HCT116 (cell line): ENCODE results near the gene AUP1. TPM values are rescaled to one million over a fixed set of nuclear protein-coding genes. Genes with fewer than 3 reads are reported as not detected.

Source experiments
- ATAC-seq: fragments of 200-7000 bp; cut with Tn5 transposase; 2 replicates; pipeline ENCODE4 v1.9.1; 2020; ENCODE audit warnings: mild to moderate bottlenecking, moderate library complexity
- BruUV-seq: library from RNA; stranded (reverse); fragments of 400-500 nt; replicated peaks from 2 replicates; lab custom pipeline; 2021; lab: Mats Ljungman, UMichigan
- CTCF ChIA-PET: fragments of 300-600 bp; sonication (Branson Sonifier 250); formaldehyde crosslinking; loops from one replicate; lab custom pipeline; 2021; ENCODE audit warnings: antibody characterized with exemption; lab: Charles Lee
- POLR2A ChIA-PET: fragments of 300-600, 350-600 bp; sonication (Branson Sonifier 250); formaldehyde crosslinking; loops from one replicate; lab custom pipeline; 2021; ENCODE audit warnings: antibody characterized with exemption; lab: Charles Lee
- RAD21 ChIA-PET, 2 experiments: fragments of 300-600 bp; sonication (Branson Sonifier 250); formaldehyde crosslinking; loops; one replicate each; lab custom pipeline; 2023; ENCODE audit warnings: low total read pairs in 2 of 2; ENCODE audit not compliant: uncharacterized antibody in 2 of 2, unreplicated experiment in 2 of 2, low non-redundant PET in 1 of 2; lab: Charles Lee
- DNase-seq: peaks from one replicate; pipeline ENCODE4 v3.0.0-alpha.2; 2010; ENCODE audit warnings: low read depth, low spot score
- H2AFZ ChIP-seq: fragments of 200-600 bp; shearing (Covaris generic), sonication (generic); 2 replicates; pipeline ENCODE4 v1.6.1; 2017; ENCODE audit warnings: low read depth, mixed run types, mixed read lengths, antibody characterized with exemption, low read length; ENCODE audit not compliant: poor library complexity, severe bottlenecking
- H3K27ac ChIP-seq: 2 replicates; pipeline ENCODE4 v1.5.1; 2012; ENCODE audit warnings: low read depth, low read length
- H3K27me3 ChIP-seq: fragments of 200-600 bp; sonication (generic); 2 replicates; pipeline ENCODE4 v1.6.1; 2016; ENCODE audit warnings: mixed run types, low read length, mixed read lengths; ENCODE audit not compliant: insufficient read depth
- H3K36me3 ChIP-seq, 2 experiments: fragments of 200-500 bp in 1 of 2; fragments of 200-600 bp in 1 of 2; sonication (Bioruptor generic) in 1 of 2; sonication (generic) in 1 of 2; 2 replicates each; pipeline versions ENCODE4 v1.5.1 to v1.6.1; 2014 to 2016; ENCODE audit warnings: low read length in 2 of 2, inconsistent platforms in 1 of 2, mixed read lengths in 1 of 2, mixed run types in 1 of 2; ENCODE audit not compliant: insufficient read depth in 2 of 2, control insufficient read depth in 1 of 2
- H3K4me1 ChIP-seq, 2 experiments: fragments of 200-600 bp in 1 of 2; sonication (generic) in 1 of 2; 2 replicates each; pipeline versions ENCODE4 v1.5.1 to v1.6.1; 2012 to 2017; ENCODE audit warnings: low read length in 2 of 2, inconsistent platforms in 1 of 2, mild to moderate bottlenecking in 1 of 2, mixed read lengths in 1 of 2, mixed run types in 1 of 2, moderate library complexity in 1 of 2; ENCODE audit not compliant: insufficient read depth in 2 of 2, control insufficient read depth in 1 of 2
- H3K4me2 ChIP-seq: fragments of 200-600 bp; sonication (generic); 2 replicates; pipeline ENCODE4 v1.6.1; 2017; ENCODE audit warnings: mixed run types, low read length, mixed read lengths
- H3K4me3 ChIP-seq, 2 experiments: fragments of 200-600 bp in 1 of 2; sonication (generic) in 1 of 2; replicated peaks in 1 of 2; 2 replicates each; pipeline ENCODE4 v1.5.1; 2011 to 2016; ENCODE audit warnings: low read length in 2 of 2, control low read depth in 1 of 2, low read depth in 1 of 2, mild to moderate bottlenecking in 1 of 2, mixed read lengths in 1 of 2, mixed run types in 1 of 2
- H3K79me2 ChIP-seq: fragments of 200-600 bp; sonication (generic); 2 replicates; pipeline ENCODE4 v1.6.1; 2017; ENCODE audit warnings: mild to moderate bottlenecking, mixed run types, low read length, moderate library complexity, mixed read lengths; ENCODE audit not compliant: insufficient read depth
- H3K9ac ChIP-seq: fragments of 200-600 bp; sonication (generic); 2 replicates; pipeline ENCODE4 v1.6.1; 2016; ENCODE audit warnings: low read length, mixed read lengths
- H3K9me2 ChIP-seq: fragments of 200-600 bp; sonication (generic), shearing (Covaris generic); 2 replicates; pipeline ENCODE4 v1.6.1; 2017; ENCODE audit warnings: mixed run types, mild to moderate bottlenecking, moderate library complexity; ENCODE audit not compliant: insufficient read depth
- H3K9me3 ChIP-seq, 2 experiments: fragments of 200-500 bp in 1 of 2; fragments of 200-600 bp in 1 of 2; sonication (Bioruptor generic) in 1 of 2; sonication (generic) in 1 of 2; 2 replicates each; pipeline ENCODE4 v1.6.1; 2014 to 2017; ENCODE audit warnings: low read length in 2 of 2, mixed read lengths in 2 of 2, inconsistent platforms in 1 of 2, low read depth in 1 of 2, mild to moderate bottlenecking in 1 of 2, mixed run types in 1 of 2, moderate library complexity in 1 of 2; ENCODE audit not compliant: control insufficient read depth in 1 of 2, insufficient read depth in 1 of 2
- H4K20me1 ChIP-seq: fragments of 200-600 bp; sonication (generic), shearing (Covaris generic); 2 replicates; pipeline ENCODE4 v1.6.1; 2017; ENCODE audit warnings: mixed run types, mild to moderate bottlenecking, moderate library complexity; ENCODE audit not compliant: insufficient read depth
- CEBPB ChIP-seq: IDR thresholded peaks from 2 replicates; pipeline ENCODE4 v1.6.1; 2012; ENCODE audit warnings: low read depth
- CTCF ChIP-seq, 3 experiments: fragments of 200-600 bp in 1 of 3; sonication (generic) in 1 of 3; IDR thresholded peaks in 2 of 3; conservative IDR thresholded peaks in 1 of 3; 2 replicates each; pipeline ENCODE4 v1.5.1; 2012 to 2017; ENCODE audit warnings: low read depth in 2 of 3, low read length in 2 of 3, antibody characterized with exemption in 1 of 3, borderline replicate concordance in 1 of 3, control low read depth in 1 of 3, mild to moderate bottlenecking in 1 of 3, mixed read lengths in 1 of 3, mixed run types in 1 of 3, moderate library complexity in 1 of 3; ENCODE audit not compliant: insufficient read depth in 1 of 3
- JUND ChIP-seq: IDR thresholded peaks from 2 replicates; pipeline ENCODE4 v1.6.1; 2012
- POLR2A ChIP-seq: IDR thresholded peaks from 2 replicates; pipeline ENCODE4 v1.7.0; 2011; ENCODE audit warnings: borderline replicate concordance; ENCODE audit not compliant: insufficient read depth, insufficient read length; ENCODE audit errors: extremely low read depth
- POLR2AphosphoS5 ChIP-seq: IDR thresholded peaks from 2 replicates; pipeline ENCODE4 v1.6.1; 2011; ENCODE audit warnings: mild to moderate bottlenecking, low read depth, low read length, moderate library complexity
- RAD21 ChIP-seq: IDR thresholded peaks from 2 replicates; pipeline ENCODE4 v1.6.1; 2012; ENCODE audit warnings: low read depth, mild to moderate bottlenecking
- SRF ChIP-seq: IDR thresholded peaks from 2 replicates; pipeline ENCODE4 v1.6.1; 2012; ENCODE audit warnings: low read depth
- TCF7L2 ChIP-seq: IDR thresholded peaks from 2 replicates; pipeline ENCODE4 v1.7.0; 2011; ENCODE audit warnings: borderline replicate concordance, inconsistent platforms; ENCODE audit not compliant: insufficient read depth, insufficient read length; ENCODE audit errors: extremely low read depth
- ZFX ChIP-seq: fragments of 450-650 bp; IDR thresholded peaks from 2 replicates; pipeline ENCODE4 v1.6.1; 2017
- ZNF274 ChIP-seq: fragments of 200-500 bp; sonication (Bioruptor generic); IDR thresholded peaks from 2 replicates; pipeline ENCODE4 v1.6.1; 2014; ENCODE audit warnings: mild to moderate bottlenecking, low read depth, low read length, inconsistent platforms
- intact Hi-C: fragments of 100-400 bp; cut with micrococcal nuclease; formaldehyde crosslinking; loops from 2 replicates; pipeline ENCODE4 v1.10.0; 2022
- total RNA-seq: library from RNA; stranded (reverse); gene quantifications from one replicate; pipeline ENCODE4 v1.2.1, GENCODE V29; 2021; ENCODE audit not compliant: unreplicated experiment
- TF ChIP-seq, protein P1 (sequence below): IDR thresholded peaks from 2 replicates; pipeline ENCODE4 v1.6.1; 2012

Gene AUP1
- total RNA-seq, 1 experiment from 2014 or later, result 116 TPM

- no peak for TF ChIP-seq TCF7L2
- TF ChIP-seq, all 23 proteins: peak for 0
- DNase-seq (no peak), ATAC-seq (0 out of 2 replicates have a peak, but pooled peaks have one; percentile 37)
- intact Hi-C loops, result no loop called here
- ChIA-PET RAD21 (no interaction called here), CTCF (no interaction called here), POLR2A (no interaction called here)
- Histone ChIP-seq H3K4me2 (no peak overlapping the region), H3K9ac (no peak overlapping the region), H3K9me3 (no peaks in the 10 kb centered on the region), H3K36me3 (no peaks in the 10 kb centered on the region), H3K27me3 (no peaks in the 10 kb centered on the region), H4K20me1 (no peaks in the 10 kb centered on the region), H3K79me2 (no peaks in the 10 kb centered on the region), H3K4me3 (no peak overlapping the region), H3K27ac (no peak overlapping the region), H2AFZ (no peak overlapping the region), H3K4me1 (no peaks in the 10 kb centered on the region), H3K9me2 (no peaks in the 10 kb centered on the region)
- BruUV-seq, result no TSS peak
These were observed 13.4 kb downstream of the AUP1 start for GRCh38 chr2:74515981-74516633.

DNA sequence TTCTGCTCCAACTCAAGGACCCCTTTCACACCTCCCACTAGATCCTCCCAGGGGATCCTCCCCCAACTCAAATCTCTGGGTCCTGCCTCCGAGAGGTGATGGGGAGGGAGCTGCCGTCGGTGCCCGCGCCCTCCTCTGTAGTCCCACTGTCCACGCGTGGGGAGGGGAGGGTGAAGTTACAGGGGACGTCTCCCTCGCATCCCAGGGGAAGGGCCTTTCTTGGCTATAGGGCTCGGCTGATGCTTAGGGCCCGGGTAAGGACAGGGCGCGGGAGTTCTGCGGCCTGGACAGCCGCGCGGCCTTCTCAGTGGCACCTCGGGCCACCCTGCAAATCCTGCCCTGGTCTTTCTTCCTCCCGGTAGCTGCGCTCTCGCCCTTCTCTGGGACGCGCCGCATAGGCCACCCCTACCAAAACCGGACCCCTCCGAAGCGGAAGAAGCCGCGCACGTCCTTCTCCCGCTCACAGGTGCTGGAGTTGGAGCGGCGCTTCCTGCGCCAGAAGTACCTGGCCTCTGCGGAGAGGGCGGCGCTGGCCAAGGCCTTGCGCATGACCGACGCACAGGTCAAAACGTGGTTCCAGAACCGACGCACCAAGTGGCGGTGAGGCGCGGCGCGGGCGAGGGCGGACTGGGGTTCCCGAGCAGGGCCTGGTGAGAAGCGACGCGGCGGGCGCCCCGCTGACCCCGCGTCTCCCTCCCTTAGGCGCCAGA lies 14.1 kb downstream of the AUP1 start:
- POLR2A ChIA-PET, result no interaction called here
- Histone ChIP-seq H3K9me2 (no peaks in the 10 kb centered on the region), H3K4me1 (no peaks in the 10 kb centered on the region), H2AFZ (no peak overlapping the region), H4K20me1 (no peaks in the 10 kb centered on the region), H3K9ac (no peak overlapping the region), H3K36me3 (no peaks in the 10 kb centered on the region), H3K79me2 (no peaks in the 10 kb centered on the region), H3K4me3 (no peak overlapping the region), H3K9me3 (no peaks in the 10 kb centered on the region), H3K27ac (no peak overlapping the region), H3K4me2 (no peak overlapping the region), H3K27me3 (no peaks in the 10 kb centered on the region)
- intact Hi-C loops, result no loop called here
- CTCF ChIA-PET, result no interaction called here
- ATAC-seq (no peak), DNase-seq (no peak)
- no peak for TF ChIP-seq CTCF (IDR thresholded peaks at IDR 0.05 in 2 of 3, conservative IDR thresholded peaks at IDR 0.05 in 1 of 3; ENCODE audit: borderline replicate concordance in 1 of 3, insufficient read depth in 1 of 3, low read depth in 2 of 3, low read length in 2 of 3)
- TF ChIP-seq ZFX, result no peak
- TF ChIP-seq JUND, result no peak
- TF ChIP-seq ZNF274, result no peak
- TF ChIP-seq SRF, result no peak
- TF ChIP-seq, protein P1, sequence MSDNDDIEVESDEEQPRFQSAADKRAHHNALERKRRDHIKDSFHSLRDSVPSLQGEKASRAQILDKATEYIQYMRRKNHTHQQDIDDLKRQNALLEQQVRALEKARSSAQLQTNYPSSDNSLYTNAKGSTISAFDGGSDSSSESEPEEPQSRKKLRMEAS, result no peak
- no peak for TF ChIP-seq CEBPB
- no peak for TF ChIP-seq POLR2AphosphoS5
- no peak for TF ChIP-seq RAD21
- TF ChIP-seq POLR2A, result no peak
- RAD21 ChIA-PET, result no interaction called here
- BruUV-seq, result no TSS peak
